ENCODE measurements around the gene INPP5A.

DNA sequence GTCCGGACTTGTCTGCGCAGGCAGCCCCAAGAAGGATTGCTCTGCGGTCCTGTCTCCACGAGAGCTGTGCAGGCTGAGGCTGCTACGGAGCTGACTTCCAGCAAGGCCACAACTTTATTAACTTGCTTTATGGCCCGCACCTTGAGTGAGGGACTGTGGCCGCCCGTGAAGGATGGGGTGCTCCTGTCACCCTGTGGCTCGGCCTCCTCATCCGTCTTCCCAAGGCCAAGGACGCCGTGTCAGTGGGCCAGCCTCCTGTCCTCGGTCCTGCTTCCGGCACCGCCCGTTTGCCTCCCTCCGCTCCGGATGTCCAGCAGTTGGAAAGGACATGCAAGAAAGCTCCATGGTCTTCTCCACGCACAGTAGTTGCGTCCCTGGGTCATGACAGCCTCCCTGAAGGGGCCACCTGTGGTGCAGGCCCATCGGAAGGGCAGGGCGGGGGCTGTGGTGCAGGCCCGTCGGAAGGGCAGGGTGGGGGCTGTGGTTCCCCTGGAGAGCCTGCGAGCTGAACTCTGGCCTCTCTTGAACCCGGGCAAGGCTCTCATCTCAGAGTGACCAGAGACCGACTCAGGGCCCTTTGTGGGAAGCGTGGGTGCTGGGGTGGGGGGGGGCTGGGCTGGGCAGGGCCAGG is 161.3 kb downstream of the INPP5A start:
- TF ChIP-seq, protein P1, sequence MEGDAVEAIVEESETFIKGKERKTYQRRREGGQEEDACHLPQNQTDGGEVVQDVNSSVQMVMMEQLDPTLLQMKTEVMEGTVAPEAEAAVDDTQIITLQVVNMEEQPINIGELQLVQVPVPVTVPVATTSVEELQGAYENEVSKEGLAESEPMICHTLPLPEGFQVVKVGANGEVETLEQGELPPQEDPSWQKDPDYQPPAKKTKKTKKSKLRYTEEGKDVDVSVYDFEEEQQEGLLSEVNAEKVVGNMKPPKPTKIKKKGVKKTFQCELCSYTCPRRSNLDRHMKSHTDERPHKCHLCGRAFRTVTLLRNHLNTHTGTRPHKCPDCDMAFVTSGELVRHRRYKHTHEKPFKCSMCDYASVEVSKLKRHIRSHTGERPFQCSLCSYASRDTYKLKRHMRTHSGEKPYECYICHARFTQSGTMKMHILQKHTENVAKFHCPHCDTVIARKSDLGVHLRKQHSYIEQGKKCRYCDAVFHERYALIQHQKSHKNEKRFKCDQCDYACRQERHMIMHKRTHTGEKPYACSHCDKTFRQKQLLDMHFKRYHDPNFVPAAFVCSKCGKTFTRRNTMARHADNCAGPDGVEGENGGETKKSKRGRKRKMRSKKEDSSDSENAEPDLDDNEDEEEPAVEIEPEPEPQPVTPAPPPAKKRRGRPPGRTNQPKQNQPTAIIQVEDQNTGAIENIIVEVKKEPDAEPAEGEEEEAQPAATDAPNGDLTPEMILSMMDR (conservative IDR thresholded peaks at IDR 0.05) = no peak
- TF ChIP-seq ZFX (IDR thresholded peaks at IDR 0.05) = no peak
